K562 (cell line): Measurements from ENCODE around the gene RACGAP1. TPM values are rescaled to one million over a fixed set of nuclear protein-coding genes. Genes with fewer than 3 reads are reported as not detected.
A peak's percentile ranks its signal among the peaks of the same experiment; 100 is the strongest.

Source experiments
- ADNP ChIP-seq: fragments of 200-800 bp; sonication (Bioruptor generic); IDR thresholded peaks from 2 replicates; pipeline ENCODE4 v1.6.1; 2016; ENCODE audit warnings: missing genetic modification characterization, missing compliant biosample characterization
- CEBPB ChIP-seq: fragments of 450-650 bp; IDR thresholded peaks from 2 replicates; pipeline ENCODE4 v1.6.1; 2016; ENCODE audit warnings: missing genetic modification characterization, missing compliant biosample characterization
- HDAC8 ChIP-seq: fragments of 450-650 bp; IDR thresholded peaks from 2 replicates; pipeline ENCODE4 v1.6.1; 2016; ENCODE audit warnings: mild to moderate bottlenecking, missing genetic modification characterization, moderate library complexity, missing compliant biosample characterization
- HES1 ChIP-seq: fragments of 450-650 bp; IDR thresholded peaks from 2 replicates; pipeline ENCODE4 v1.6.1; 2016; ENCODE audit warnings: low read depth, mild to moderate bottlenecking, moderate library complexity
- HMG20A ChIP-seq: fragments of 450-650 bp; formaldehyde crosslinking; conservative IDR thresholded peaks from 2 replicates; pipeline ENCODE4 v1.4.0; 2020; ENCODE audit warnings: mild to moderate bottlenecking, mixed read lengths
- JUND ChIP-seq, 2 experiments: IDR thresholded peaks; 2 replicates in 1 of 2; 3 replicates in 1 of 2; pipeline ENCODE4 v1.6.1; 2011; ENCODE audit warnings: borderline replicate concordance in 2 of 2, low read depth in 2 of 2, low read length in 2 of 2, improper control_type of control experiment in 1 of 2, missing biosample characterization in 1 of 2, missing genetic modification characterization in 1 of 2, missing genetic modification reagents in 1 of 2
- MGA ChIP-seq: fragments of 450-650 bp; IDR thresholded peaks from 2 replicates; pipeline ENCODE4 v1.6.1; 2016; ENCODE audit warnings: mild to moderate bottlenecking, moderate library complexity
- NEUROD1 ChIP-seq: fragments of 150-350 bp; IDR thresholded peaks from 2 replicates; pipeline ENCODE4 v1.6.1; 2014; ENCODE audit warnings: borderline replicate concordance, low read length, low read depth; ENCODE audit not compliant: partially characterized antibody
- NFYB ChIP-seq: IDR thresholded peaks from 2 replicates; pipeline ENCODE4 v1.6.1; 2011; ENCODE audit warnings: mild to moderate bottlenecking, moderate library complexity; ENCODE audit not compliant: insufficient read length; ENCODE audit errors: extremely low read depth
- PTBP1 ChIP-seq: fragments of 200-400 bp; formaldehyde crosslinking; IDR thresholded peaks from 2 replicates; pipeline ENCODE4 v1.6.1; 2017; ENCODE audit warnings: low read depth, low read length
- ZBTB9 ChIP-seq: fragments of 450-650 bp; formaldehyde crosslinking; IDR thresholded peaks from 2 replicates; pipeline ENCODE4 v1.4.0; 2020; ENCODE audit warnings: mild to moderate bottlenecking, moderate library complexity
- ZNF143 ChIP-seq: sonication (generic); formaldehyde crosslinking; IDR thresholded peaks from 2 replicates; pipeline ENCODE4 v1.9.0; 2022; ENCODE audit warnings: mild to moderate bottlenecking, missing genetic modification reagents
- polyA plus RNA-seq, 8 experiments: library from polyadenylated mRNA; depleted of rRNA in 4 of 8; stranded (reverse) in 5 of 8; unstranded in 3 of 8; fragments of >200 nt; fragmentation: Nextera tagmentation in 2 of 8; fragmentation: Illumina TruSeq in 1 of 8; extraction: Ambion mirVana in 2 of 8; extraction: Trizol in 1 of 8; gene quantifications; 2 replicates each; pipeline versions ENCODE4 v1.2.1 to v1.2.3, GENCODE V29; 2011 to 2014; ENCODE audit warnings: inconsistent platforms in 1 of 8, missing spikeins in 1 of 8
- total RNA-seq, 7 experiments: library from RNA; depleted of rRNA in 6 of 7; stranded (reverse); fragments of >200 nt in 6 of 7; fragmentation: Illumina TruSeq in 2 of 7; extraction: Trizol in 2 of 7; gene quantifications; 2 replicates each; pipeline versions ENCODE4 v1.2.1 to v1.2.3, GENCODE V29; 2011 to 2021; ENCODE audit warnings: low replicate concordance in 1 of 7

The RACGAP1 gene
- total and polyA plus RNA-seq, 9 of the 15 experiments (the other 6 are each of a cell fraction or from before 2014, with no cell fraction given) = 56.4 to 92.9 (median 71.8) TPM

- no peak for TF ChIP-seq HDAC8 (tag)
- no peak for TF ChIP-seq ADNP
- TF ChIP-seq MGA = no peak; the same call in 1 of the 2 replicates
- TF ChIP-seq NFYB = no peak
- TF ChIP-seq ZNF143 = no peak; the same call in 1 of the 2 replicates
- TF ChIP-seq NEUROD1 = no peak
- TF ChIP-seq ZBTB9 (CRISPR knock-in tag) = no peak
- TF ChIP-seq CEBPB (tag) = no peak
- no peak for TF ChIP-seq PTBP1
- no peak for TF ChIP-seq HMG20A (CRISPR knock-in tag)
- no peak for TF ChIP-seq HES1
- TF ChIP-seq JUND (IDR thresholded peaks at IDR 0.05; ENCODE audit: borderline replicate concordance, low read depth, low read length) = peak; percentile 35; the same call in 1 of the 2 replicates
- peak; percentile 36; the same call in 1 of the 3 replicates for TF ChIP-seq JUND (tag; IDR thresholded peaks at IDR 0.05; ENCODE audit: borderline replicate concordance, low read depth, low read length)
Measured at GRCh38 chr12:50070314-50071060, 45.2 kb upstream of the RACGAP1 start (continued).
